GM12875 (cell line): ENCODE results near the gene PSMD14.
"Not testable (repeated sequence)": the region's sequence is repeated elsewhere in the genome, so short reads cannot be mapped to it uniquely, and the experiment has no call there.

Experiments used
- H3K4me3 ChIP-seq: one replicate; pipeline ENCODE4 v1.5.1; 2011; ENCODE audit warnings: low read depth, low read length, control low read depth
- CTCF ChIP-seq: IDR thresholded peaks from 2 replicates; pipeline ENCODE4 v1.5.1; 2011; ENCODE audit warnings: low read depth, mild to moderate bottlenecking, control low read depth, inconsistent platforms, low read length, moderate library complexity, borderline replicate concordance; ENCODE audit not compliant: insufficient read depth

PSMD14 gene

GRCh38 chr2:161321944-161322648 is 13.9 kb downstream of the PSMD14 start:
- TF ChIP-seq CTCF: no peak
- H3K4me3 ChIP-seq: no peak overlapping the region

- H3K4me3 ChIP-seq: no peak overlapping the region
- TF ChIP-seq CTCF: no peak
Measured at GRCh38 chr2:161324876-161325275, 16.7 kb downstream of the PSMD14 start.

- no peak overlapping the region for H3K4me3 ChIP-seq
- no peak for TF ChIP-seq CTCF
Measured at GRCh38 chr2:161327582-161327981, 19.4 kb downstream of the PSMD14 start.

- no peak overlapping the region for H3K4me3 ChIP-seq
- no peak for TF ChIP-seq CTCF
Measured at GRCh38 chr2:161332371-161332967, 24.2 kb downstream of the PSMD14 start.

GRCh38 chr2:161335626-161336025 is 27.4 kb downstream of the PSMD14 start:
- no peak overlapping the region for H3K4me3 ChIP-seq
- TF ChIP-seq CTCF: no peak

GRCh38 chr2:161337247-161337646 is 29.0 kb downstream of the PSMD14 start:
- no peak for TF ChIP-seq CTCF
- H3K4me3 ChIP-seq: no peak overlapping the region

GRCh38 chr2:161339532-161339931 is 31.3 kb downstream of the PSMD14 start:
- H3K4me3 ChIP-seq: not testable (repeated sequence)

GRCh38 chr2:161340930-161341413 is 32.7 kb downstream of the PSMD14 start:
- not testable (repeated sequence) for H3K4me3 ChIP-seq
